ENCODE measurements around the gene NEK1.
"Not testable (repeated sequence)": the region's sequence is repeated elsewhere in the genome, so short reads cannot be mapped to it uniquely, and the experiment has no call there.

NEK1 gene

DNA sequence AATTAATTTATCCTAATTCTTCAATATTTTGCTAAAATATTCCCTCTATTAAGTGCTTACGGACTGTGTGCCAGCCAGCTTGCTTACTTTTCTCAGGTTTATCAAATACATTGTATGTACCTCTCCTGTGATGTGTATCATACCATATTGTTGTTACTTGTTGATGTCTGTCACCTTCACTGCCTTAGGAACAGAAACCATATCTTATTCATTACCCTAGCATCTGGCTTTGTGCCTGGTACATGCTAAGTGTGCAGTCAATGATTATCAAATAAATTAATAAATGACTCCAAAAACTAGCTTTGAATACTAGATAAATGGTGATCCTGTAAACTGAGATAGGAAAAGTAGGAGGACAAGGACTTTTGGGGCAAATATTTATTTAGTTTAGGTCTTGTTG is 14.9 kb upstream of the NEK1 start:
- in situ Hi-C loops (cut with HindIII; ENCODE audit: low sequenced_read_pairs): no loop called here
- no peak for DNase-seq (ENCODE audit: low read depth, low spot score)
- TF ChIP-seq, protein P1, sequence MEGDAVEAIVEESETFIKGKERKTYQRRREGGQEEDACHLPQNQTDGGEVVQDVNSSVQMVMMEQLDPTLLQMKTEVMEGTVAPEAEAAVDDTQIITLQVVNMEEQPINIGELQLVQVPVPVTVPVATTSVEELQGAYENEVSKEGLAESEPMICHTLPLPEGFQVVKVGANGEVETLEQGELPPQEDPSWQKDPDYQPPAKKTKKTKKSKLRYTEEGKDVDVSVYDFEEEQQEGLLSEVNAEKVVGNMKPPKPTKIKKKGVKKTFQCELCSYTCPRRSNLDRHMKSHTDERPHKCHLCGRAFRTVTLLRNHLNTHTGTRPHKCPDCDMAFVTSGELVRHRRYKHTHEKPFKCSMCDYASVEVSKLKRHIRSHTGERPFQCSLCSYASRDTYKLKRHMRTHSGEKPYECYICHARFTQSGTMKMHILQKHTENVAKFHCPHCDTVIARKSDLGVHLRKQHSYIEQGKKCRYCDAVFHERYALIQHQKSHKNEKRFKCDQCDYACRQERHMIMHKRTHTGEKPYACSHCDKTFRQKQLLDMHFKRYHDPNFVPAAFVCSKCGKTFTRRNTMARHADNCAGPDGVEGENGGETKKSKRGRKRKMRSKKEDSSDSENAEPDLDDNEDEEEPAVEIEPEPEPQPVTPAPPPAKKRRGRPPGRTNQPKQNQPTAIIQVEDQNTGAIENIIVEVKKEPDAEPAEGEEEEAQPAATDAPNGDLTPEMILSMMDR (IDR thresholded peaks at IDR 0.05; ENCODE audit: low read depth, low read length): no peak
- H3K4me3 ChIP-seq (ENCODE audit: low read depth, low read length): no peak overlapping the region

GRCh38 chr4:169626331-169627282 is 14.2 kb upstream of the NEK1 start:
- TF ChIP-seq, protein P1 (IDR thresholded peaks at IDR 0.05; ENCODE audit: low read depth, low read length): no peak
- in situ Hi-C loops (cut with HindIII; ENCODE audit: low sequenced_read_pairs): no loop called here
- DNase-seq (ENCODE audit: low read depth, low spot score): no peak
- H3K4me3 ChIP-seq (ENCODE audit: low read depth, low read length): no peak overlapping the region

DNA sequence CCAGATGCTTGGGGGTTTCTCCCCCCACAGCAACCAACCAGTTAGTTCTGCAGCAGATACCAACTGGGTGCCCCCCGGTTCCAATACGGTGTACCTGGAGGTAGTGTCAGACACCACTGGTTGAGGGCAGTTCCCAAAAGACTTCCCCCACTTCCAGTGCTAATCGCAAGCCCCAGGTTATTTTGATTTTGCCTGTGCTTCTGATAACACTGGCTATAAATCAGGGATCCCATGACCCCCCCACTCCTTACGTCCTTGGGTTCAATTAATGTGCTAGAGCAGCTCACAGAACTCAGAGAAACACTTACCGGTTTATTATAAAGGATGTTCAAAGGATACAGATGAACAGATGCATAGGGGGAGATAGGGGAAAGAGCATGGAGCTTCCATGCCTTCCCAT is 13.5 kb upstream of the NEK1 start:
- no peak for DNase-seq (ENCODE audit: low read depth, low spot score)
- in situ Hi-C loops (cut with HindIII; ENCODE audit: low sequenced_read_pairs): no loop called here
- TF ChIP-seq, protein P1 (IDR thresholded peaks at IDR 0.05; ENCODE audit: low read depth, low read length): no peak
- no peak overlapping the region for H3K4me3 ChIP-seq (ENCODE audit: low read depth, low read length)

- in situ Hi-C loops (cut with HindIII; ENCODE audit: low sequenced_read_pairs); H3K4me3 ChIP-seq (ENCODE audit: low read depth, low read length); DNase-seq (ENCODE audit: low read depth, low spot score): not testable (repeated sequence)
Observed at GRCh38 chr4:169624012-169624411, 11.6 kb upstream of the NEK1 start.

DNA sequence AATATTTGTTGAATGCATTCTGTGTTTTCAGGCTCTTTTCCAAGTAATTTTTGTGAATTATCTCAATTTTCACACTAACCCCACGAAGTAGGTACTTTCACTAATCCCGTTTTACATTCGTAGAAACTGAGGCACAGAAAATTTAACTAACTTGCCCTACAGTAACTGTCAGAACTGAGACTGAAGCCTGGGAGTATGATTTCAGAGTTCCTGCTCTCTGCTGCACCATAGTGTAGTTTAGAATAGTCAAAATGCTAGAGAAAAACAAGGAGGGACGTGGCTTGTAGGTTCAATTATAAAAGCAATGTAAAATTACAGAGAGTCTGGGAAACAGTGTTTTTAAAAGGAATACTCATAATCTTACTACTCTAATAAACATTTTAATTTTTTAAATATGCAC is 10.2 kb upstream of the NEK1 start:
- peak; percentile 3 for DNase-seq (ENCODE audit: low read depth, low spot score)
- in situ Hi-C loops (cut with HindIII; ENCODE audit: low sequenced_read_pairs): no loop called here
- peak overlapping the region; percentile 94 for H3K4me3 ChIP-seq (ENCODE audit: low read depth, low read length)
- TF ChIP-seq, protein P1 (IDR thresholded peaks at IDR 0.05; ENCODE audit: low read depth, low read length): no peak

- TF ChIP-seq, protein P1 (IDR thresholded peaks at IDR 0.05; ENCODE audit: low read depth, low read length): no peak
- in situ Hi-C loops (cut with HindIII; ENCODE audit: low sequenced_read_pairs): no loop called here
- H3K4me3 ChIP-seq (ENCODE audit: low read depth, low read length): peak overlapping the region; percentile 94
- DNase-seq (ENCODE audit: low read depth, low spot score): peak; percentile 59
Observed at GRCh38 chr4:169621731-169622492, 9.5 kb upstream of the NEK1 start.

- TF ChIP-seq, protein P1 (IDR thresholded peaks at IDR 0.05; ENCODE audit: low read depth, low read length): no peak
- H3K4me3 ChIP-seq (ENCODE audit: low read depth, low read length): peak overlapping the region; percentile 94
- in situ Hi-C loops (cut with HindIII; ENCODE audit: low sequenced_read_pairs): no loop called here
- peak; percentile 34 for DNase-seq (ENCODE audit: low read depth, low spot score)
Observed at GRCh38 chr4:169620880-169621248, 8.5 kb upstream of the NEK1 start.

Data from astrocyte of the spinal cord (primary cell).